GM12874 (cell line): ENCODE measurements around the gene SNRNP200.

Source experiments
- TF ChIP-seq, protein P1 (sequence below): IDR thresholded peaks from 2 replicates; pipeline ENCODE4 v1.5.1; 2011; ENCODE audit warnings: low read depth, mild to moderate bottlenecking, control low read depth, low read length, moderate library complexity; ENCODE audit not compliant: insufficient read depth

Gene SNRNP200

DNA sequence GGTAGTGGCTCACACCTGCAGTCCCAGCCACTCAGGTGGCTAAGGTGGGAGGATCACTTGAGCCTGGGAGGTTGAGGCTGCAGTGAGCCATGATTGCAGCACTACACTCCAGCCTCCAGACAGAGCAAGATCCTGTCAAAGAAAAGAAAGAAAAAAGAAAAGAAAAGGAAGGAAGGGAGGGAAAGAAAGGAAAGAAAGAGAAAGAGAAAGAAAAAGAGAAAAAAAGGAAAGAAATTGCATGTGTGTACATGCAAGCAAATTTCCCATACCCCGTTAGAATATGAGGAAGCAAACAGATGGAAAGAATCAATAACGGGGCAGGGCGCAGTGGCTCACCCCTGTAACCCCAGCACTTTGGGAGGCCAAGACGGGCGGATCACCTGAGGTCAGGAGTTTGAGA is 57.5 kb downstream of the SNRNP200 start:
- TF ChIP-seq, protein P1, sequence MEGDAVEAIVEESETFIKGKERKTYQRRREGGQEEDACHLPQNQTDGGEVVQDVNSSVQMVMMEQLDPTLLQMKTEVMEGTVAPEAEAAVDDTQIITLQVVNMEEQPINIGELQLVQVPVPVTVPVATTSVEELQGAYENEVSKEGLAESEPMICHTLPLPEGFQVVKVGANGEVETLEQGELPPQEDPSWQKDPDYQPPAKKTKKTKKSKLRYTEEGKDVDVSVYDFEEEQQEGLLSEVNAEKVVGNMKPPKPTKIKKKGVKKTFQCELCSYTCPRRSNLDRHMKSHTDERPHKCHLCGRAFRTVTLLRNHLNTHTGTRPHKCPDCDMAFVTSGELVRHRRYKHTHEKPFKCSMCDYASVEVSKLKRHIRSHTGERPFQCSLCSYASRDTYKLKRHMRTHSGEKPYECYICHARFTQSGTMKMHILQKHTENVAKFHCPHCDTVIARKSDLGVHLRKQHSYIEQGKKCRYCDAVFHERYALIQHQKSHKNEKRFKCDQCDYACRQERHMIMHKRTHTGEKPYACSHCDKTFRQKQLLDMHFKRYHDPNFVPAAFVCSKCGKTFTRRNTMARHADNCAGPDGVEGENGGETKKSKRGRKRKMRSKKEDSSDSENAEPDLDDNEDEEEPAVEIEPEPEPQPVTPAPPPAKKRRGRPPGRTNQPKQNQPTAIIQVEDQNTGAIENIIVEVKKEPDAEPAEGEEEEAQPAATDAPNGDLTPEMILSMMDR, result no peak

DNA sequence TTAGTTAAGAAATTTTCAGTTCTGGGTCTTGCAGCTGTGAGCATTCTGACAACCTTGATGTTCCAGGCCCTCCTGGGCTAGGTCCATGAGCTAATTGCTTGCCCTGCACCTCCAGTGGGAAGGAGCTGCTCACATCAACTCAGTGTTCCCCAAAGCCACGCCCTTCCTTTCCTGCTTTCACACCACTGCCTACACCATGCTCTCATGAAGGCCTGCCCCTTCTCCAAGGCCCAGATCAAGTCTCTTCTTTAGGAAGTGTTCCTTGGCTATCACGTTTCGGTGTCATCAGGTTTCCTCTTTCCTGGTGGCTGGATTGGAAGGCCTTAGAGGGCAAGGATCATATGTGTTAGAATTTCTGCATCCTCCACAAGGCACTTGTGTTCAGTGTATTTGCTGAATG is 58.3 kb downstream of the SNRNP200 start:
- TF ChIP-seq, protein P1, result no peak

DNA sequence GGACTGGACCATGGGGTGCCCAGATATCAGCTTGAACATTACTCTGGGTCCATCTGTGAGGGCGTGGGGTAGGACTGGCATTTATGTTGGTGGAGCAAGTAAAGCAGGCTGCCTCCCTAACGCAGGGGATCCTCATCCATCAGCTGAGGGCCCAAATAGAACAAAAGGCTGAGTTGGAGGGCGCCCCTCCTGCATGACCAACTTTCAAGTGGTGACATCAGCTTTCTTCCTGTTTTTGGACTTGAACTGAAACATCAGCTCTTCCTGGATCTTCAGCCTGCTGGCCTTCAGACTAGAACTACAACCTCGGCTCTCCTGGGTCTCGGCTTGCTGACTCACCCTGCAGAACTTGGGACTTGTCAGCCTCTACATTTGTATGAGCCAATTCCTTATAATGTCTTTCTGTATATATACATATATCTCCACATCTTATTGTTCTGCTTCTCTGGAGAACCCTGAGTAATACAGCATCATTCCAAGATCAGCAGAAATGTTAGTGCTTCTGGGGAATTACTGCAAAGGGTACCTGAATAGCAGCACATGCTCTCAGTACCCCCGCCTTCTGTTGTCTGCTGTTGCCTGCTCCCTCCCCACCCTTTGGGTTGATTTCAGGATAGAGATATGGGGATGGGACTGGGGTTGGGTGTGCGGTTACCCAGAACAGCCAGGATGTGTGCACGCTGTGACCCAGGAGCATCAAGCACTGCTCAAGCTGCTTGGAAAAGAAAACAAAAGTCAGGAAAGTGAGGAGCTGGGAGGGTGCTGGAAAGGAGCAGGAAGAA is 59.5 kb downstream of the SNRNP200 start:
- TF ChIP-seq, protein P1, result no peak

DNA sequence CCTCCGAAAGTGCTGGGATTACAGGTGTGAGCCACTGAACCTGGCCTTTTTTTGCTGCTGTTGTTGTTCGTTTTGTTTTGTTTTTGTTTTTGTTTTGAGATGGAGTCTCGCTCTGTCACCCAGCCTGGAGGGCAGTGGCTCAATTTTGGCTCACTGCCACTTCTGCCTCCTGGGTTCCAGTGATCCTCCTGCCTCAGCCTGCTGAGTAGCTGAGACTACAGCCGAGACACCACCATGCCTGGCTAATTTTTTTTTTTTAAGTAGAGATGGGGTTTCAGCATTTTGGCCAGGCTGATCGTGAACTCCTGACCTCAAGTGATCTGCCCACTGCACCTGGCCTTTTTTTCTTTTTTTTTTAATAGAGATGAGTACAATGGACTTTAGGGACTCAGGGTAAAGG is 61.5 kb downstream of the SNRNP200 start:
- TF ChIP-seq, protein P1, result no peak

DNA sequence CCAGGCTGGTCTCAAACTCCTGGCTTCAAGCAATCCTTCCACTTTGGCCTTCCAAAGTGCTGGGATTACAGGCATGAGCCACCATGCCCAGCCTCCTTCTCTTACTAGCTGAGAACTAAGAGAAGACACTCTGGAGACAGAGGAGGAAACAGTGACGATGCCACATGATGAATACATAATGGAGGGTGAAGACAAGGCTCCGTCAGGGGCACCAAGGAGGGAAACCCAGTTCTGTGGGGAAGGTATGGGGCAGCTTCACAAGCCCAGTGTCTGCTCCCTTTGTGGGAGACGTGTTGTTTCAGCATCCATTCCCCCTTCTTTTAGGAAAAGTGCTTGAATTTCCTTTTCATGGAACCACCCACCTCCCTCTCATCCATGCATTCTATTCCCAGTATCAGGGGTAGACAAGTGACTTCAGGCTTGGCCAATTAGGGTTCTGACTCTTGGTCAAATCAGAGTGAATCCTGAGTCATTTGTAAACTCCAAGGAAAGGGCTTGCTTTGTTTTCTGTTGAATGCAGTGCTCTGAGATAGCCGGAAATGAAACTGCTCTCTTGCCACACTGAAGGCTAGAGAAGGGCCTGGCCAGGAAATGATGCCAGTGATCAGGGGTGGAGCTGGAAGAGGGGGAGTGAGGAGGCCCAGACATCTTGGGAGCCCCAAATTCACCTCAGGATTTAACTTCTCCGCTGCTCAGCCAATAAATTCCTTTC is 63.3 kb downstream of the SNRNP200 start:
- TF ChIP-seq, protein P1, result no peak

DNA sequence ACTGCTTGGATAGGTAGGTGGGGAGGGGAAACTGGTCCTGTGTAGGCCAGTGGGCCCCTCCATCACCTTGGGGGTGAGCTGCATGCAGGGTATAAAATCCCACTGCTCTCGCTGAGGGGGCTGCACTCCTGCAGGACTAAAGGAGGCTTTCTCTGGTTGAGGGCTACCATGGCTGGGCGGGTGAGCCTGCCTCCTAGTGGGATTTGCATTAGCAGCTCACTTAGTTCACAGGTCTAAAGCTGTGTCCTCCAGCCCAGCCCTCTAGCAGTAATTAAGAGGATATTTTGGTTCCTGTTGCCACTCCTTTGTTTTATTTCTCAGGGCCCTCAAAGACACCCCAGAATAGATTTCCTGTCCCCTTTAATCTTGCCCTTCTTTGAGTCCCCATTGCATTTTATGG is 64.1 kb downstream of the SNRNP200 start:
- TF ChIP-seq, protein P1, result peak; percentile 17; the same call in 1 of the 2 replicates

DNA sequence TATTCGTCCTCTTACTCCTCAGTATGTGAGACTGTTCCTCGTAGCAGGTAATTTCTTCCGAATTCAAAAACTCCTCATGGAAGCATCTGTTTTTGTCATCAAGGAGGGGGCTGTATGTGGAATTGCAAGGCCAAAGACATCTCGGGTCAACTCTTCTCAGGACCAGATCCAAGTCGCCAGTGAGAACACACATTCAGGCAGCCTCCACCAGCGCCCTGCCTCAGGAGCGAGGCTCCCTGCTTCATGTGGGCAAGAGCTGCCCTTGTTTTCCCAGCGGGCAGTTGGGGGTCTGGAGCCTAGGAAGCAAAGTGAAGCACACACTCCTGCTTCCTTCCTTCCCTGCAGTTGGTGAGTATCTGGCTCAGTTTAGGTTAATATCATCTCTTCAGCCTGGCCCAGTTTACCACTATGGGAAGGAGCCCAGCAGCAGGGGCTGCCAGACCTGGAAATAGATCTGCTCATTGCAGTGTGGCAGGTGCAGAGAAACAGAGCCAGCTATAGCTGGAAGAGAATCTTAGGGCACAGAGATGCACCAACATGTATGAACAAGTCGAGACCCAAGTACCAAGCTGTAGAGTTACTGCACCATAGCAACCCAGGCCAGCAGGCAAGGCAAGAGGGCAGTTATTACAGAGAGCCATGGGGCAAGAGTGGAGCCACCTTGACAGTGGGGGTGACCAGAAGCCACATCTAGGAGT is 64.9 kb downstream of the SNRNP200 start:
- TF ChIP-seq, protein P1, result no peak
